ENCODE results near the gene PRDX2. TPM values are rescaled to one million over a fixed set of nuclear protein-coding genes. Genes with fewer than 3 reads are reported as not detected.

Gene PRDX2
- total RNA-seq: 290 TPM

DNA sequence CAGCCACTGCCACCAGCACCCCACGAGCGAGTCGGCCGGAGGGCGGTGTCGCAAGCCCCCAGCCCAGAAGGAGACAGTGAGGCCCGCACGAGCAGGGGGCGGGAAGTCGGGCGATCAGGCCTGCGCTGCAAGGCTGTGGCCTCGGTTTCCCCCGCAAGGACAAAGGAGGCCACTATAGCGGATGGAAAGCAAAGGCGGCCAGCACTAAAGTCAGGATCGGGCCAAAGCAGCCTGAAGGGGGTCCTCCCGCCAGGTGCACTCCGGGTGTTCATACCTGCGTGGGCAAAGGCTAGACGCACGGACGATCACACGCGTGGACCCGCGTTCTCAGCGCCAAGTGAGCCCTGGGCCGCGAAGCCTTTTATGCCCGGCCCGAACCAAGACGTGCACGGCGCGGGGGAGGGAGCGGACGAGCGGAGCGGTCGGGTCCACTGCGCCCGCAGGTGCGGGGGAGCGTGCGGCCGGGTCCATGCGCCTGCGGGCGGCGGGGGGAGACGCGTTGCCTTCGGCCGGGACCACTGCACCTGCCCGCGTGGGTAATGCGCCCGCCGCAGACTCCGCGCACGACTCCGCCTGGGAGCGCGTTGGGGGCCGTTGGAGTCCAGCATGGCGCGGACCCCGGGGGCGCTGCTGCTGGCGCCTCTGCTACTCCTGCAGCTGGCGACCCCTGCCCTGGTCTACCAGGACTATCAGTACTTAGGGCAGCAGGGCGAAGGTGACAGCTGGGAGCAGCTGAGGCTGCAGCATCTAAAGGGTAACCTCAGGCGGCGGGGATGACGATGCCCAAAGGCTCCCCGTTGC lies at the start of gene PRDX2, which contains the start of gene THSD8:
Gene PRDX2, minus strand, starts transcription at position 335 of the 801 bp plus-strand sequence. CDS start 539 bp downstream, outside the sequence.
Gene THSD8, plus strand, starts transcription at position 604 of the 801 bp plus-strand sequence. Its CDS starts 3 bp downstream, at position 607.

DNA sequence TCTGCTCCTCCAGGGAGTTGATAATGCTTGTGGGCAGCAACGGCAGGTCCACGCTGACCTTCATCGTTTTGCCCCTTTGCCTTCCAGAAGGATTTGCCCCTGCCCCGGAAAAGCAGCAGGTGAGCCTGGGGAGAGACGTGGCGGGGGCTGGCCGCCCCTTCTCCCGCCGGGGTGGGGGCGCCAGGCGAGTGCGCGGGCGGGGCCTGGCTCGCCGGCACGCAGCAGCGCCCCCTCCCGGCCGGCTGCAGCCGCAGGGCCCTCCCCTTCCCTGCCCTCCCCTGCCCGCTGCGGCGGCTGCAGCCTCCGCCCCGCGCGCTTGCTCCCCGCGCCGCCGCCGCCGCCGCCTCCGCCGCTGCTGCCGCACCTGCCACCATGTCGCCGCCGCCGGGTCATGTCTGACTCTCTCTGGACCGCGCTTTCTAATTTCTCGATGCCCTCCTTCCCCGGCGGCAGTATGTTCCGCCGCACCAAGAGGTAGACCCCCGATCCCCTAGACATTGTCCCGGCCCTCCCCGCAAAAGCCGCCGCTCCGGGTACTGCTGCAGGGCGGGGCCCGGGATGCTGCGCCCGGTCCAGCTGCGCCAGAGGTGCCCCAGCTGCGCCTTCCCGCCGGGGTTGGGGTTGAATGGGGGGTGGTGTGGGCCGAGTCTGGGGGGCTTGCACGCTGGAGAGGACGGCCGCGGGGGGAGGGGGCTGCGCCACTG lies 36.7 kb upstream of the PRDX2 start, which contains the start of gene MAST1:
Gene MAST1, plus strand, starts transcription at position 334 of the 704 bp plus-strand sequence. Its CDS starts 58 bp downstream, at position 392.

DNA sequence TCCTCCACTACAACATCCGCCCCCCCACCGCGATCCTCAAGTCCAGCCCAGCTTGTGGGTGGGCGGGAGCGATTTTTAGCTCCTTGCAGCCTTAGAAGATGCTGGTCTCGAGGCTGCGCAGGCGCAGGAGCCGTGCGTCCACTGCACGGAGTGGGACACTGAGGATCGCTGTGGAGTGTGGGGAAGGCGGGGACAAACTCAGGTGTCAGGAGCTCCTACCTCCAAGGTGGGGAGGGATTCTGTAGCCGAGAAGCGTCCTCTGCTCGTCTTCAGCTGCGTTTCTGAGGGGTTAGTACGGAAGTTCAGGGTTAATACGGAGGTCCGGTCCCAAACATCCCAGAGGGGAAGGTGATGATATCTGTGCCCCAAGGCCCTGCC lies 33.0 kb upstream of the PRDX2 start, which contains the start of gene RTBDN:
Gene RTBDN, minus strand, starts transcription at position 14 of the 378 bp plus-strand sequence. CDS start 4,600 bp downstream, outside the sequence.

DNA sequence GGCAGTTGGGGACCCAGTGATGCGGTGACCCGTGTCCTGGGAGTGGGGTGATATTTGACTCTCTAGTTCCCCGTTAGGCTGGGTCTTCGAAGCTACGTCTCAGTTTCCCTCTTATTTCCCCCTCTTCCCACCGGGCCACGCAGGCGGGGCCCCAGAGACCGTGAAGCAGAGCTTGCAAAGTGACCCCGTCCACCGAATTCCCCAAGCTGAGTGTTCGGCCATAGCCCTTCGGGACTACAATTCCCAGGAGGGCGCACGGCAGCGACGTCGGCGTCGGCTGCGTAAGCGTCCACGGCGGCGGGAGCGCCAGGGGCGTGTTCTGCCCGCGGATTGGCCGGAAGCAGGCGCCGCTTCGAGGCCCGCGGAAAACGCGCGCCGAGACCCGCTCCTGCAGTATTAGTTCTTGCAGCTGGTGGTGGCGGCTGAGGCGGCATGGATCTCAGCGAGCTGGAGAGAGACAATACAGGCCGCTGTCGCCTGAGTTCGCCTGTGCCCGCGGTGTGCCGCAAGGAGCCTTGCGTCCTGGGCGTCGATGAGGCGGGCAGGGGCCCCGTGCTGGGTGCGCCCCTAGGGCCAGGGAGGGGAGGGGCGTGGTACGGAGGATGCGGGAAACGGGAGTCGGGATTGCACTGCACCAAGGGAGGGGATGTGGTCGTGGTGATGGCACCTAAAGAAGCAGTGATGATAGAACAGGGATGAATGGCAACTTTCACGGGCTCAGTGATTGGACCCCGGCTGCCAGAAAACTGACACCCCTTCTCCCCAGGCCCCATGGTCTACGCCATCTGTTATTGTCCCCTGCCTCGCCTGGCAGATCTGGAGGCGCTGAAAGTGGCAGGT lies 4.9 kb upstream of the PRDX2 start, which contains the start of gene RNASEH2A:
Gene RNASEH2A, plus strand, starts transcription at position 343 of the 840 bp plus-strand sequence. Its CDS starts 90 bp downstream, at position 433.

DNA sequence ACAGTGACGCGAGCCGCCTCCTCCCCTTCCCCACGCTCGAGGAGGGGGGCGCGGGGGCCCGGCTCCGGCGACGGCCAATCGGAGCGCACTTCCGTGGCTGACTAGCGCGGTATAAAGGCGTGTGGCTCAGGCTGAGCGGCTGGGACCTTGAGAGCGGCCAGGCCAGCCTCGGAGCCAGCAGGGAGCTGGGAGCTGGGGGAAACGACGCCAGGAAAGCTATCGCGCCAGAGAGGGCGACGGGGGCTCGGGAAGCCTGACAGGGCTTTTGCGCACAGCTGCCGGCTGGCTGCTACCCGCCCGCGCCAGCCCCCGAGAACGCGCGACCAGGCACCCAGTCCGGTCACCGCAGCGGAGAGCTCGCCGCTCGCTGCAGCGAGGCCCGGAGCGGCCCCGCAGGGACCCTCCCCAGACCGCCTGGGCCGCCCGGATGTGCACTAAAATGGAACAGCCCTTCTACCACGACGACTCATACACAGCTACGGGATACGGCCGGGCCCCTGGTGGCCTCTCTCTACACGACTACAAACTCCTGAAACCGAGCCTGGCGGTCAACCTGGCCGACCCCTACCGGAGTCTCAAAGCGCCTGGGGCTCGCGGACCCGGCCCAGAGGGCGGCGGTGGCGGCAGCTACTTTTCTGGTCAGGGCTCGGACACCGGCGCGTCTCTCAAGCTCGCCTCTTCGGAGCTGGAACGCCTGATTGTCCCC lies 10.1 kb downstream of the PRDX2 start, which contains the start of gene JUNB:
Gene JUNB, plus strand, starts transcription at position 142 of the 706 bp plus-strand sequence. Its CDS starts 286 bp downstream, at position 428.

DNA sequence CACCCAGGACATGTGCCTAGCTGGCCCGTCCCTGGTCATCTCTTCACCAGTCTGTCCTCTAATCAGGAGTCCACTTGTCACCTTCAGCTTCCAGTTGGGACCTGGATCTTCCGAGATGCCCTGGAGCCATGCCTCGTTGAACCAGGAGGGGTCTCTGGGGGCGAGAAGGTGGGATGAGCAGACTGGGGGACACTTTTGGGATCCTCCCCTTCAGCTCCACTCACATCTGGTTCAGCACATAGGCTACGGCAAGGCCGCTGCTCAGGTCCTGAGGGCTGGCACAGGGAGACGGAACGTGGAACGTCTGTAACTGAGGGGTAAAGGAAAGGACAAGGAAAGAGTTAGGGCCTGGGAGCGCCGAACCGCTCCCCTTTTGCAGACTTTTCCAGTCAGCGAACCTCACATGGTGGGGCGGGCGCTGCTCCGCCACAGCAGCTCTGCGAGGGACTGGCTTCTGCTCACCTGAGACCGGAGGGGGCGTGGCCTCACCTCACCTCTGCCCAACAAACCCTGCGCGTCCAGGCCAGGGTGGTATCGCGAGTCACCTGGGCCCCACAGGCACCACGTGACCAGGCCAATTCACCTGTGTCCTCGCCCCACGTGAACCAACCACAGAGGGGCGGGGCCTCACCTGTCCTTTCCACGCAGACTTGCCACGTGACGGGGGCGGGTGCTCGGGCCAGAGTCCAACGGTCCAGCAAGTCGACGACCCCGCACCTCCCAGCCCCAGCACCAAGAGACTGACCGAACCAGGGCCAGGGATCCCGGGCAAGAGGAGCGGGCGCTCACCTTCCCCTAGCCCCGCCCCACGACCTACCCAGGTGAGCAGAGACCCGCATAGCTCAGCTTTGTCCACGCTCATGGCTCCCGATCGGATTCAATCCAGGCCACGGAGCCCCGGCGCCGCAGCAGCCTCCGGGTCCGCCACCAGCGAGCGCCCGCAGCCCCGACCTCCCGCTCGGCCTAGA lies 26.7 kb downstream of the PRDX2 start, which contains the start of gene HOOK2:
Gene HOOK2, minus strand, starts transcription at position 965 of the 968 bp plus-strand sequence. Its CDS starts 103 bp downstream, at position 862.

DNA sequence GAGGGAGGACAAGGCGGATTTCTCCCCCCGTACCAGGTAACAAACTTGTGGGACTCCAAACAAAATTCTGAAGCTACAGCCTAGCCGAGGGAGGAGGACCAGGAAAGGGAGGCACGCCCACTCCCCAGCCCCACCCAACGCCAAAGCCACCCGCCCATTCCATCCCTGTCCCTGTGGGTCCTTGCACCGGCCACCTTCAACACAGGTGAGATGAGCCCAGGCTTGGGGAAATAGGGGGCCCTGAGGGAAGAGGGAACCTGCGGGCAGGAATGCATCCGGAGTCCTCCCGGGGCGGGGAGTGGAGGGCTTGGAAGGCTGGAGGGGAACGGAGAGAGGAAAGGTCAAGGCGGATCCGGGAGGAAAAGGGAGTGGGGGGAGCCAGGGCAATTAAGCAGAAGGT lies 50.0 kb downstream of the PRDX2 start, which contains the start of gene BEST2:
Gene BEST2, plus strand, starts transcription at position 157 of the 400 bp plus-strand sequence. CDS start 802 bp downstream, outside the sequence.

Small RNAs within 50 kb of the gene (small RNA-seq; reads per million reads assigned to genes)
- not detected for gene MIR5684

Other genes with a start within 250 kb of the PRDX2 start
- 12.0 TPM for gene ZNF490, start 191.0 kb downstream of the PRDX2 start, total RNA-seq
- 24.9 TPM for gene ZNF791, start 190.9 kb downstream of the PRDX2 start, total RNA-seq
- gene MAN2B1, start 135.1 kb downstream of the PRDX2 start, total RNA-seq: 18.5 TPM
- gene WDR83, start 135.0 kb downstream of the PRDX2 start, total RNA-seq: 12.9 TPM
- gene DHPS, start 119.9 kb downstream of the PRDX2 start, total RNA-seq: 63.2 TPM
- gene GNG14, start 113.8 kb downstream of the PRDX2 start, total RNA-seq: not detected
- 13.6 TPM for gene FBXW9, start 105.2 kb downstream of the PRDX2 start, total RNA-seq
- gene TNPO2, start 77.9 kb downstream of the PRDX2 start, total RNA-seq: 137 TPM
- 123 TPM for gene TRIR, start 67.1 kb downstream of the PRDX2 start, total RNA-seq
- 71.5 TPM for gene GET3, start 64.3 kb downstream of the PRDX2 start, total RNA-seq
- not detected for gene BEST2, start 50.0 kb downstream of the PRDX2 start, total RNA-seq
- gene HOOK2, start 26.2 kb downstream of the PRDX2 start, total RNA-seq: 22.6 TPM
- 21.7 TPM for gene JUNB, start 10.3 kb downstream of the PRDX2 start, total RNA-seq
- not detected for gene THSD8, start 269 bp upstream of the PRDX2 start, total RNA-seq
- 11.3 TPM for gene RNASEH2A, start 4.8 kb upstream of the PRDX2 start, total RNA-seq
- 1.8 TPM for gene RTBDN, start 32.8 kb upstream of the PRDX2 start, total RNA-seq
- 71.0 TPM for gene MAST1, start 36.7 kb upstream of the PRDX2 start, total RNA-seq
- 7.8 TPM for gene DNASE2, start 79.6 kb upstream of the PRDX2 start, total RNA-seq
- 0.69 TPM for gene KLF1, start 85.4 kb upstream of the PRDX2 start, total RNA-seq
- gene GCDH, start 89.4 kb upstream of the PRDX2 start, total RNA-seq: 21.9 TPM
- not detected for gene SYCE2, start 117.5 kb upstream of the PRDX2 start, total RNA-seq
- 64.8 TPM for gene FARSA, start 131.9 kb upstream of the PRDX2 start, total RNA-seq
- 382 TPM for gene CALR, start 136.8 kb upstream of the PRDX2 start, total RNA-seq
- 33.2 TPM for gene RAD23A, start 144.1 kb upstream of the PRDX2 start, total RNA-seq
- 19.6 TPM for gene GADD45GIP1, start 155.4 kb upstream of the PRDX2 start, total RNA-seq
- not detected for gene DAND5, start 167.8 kb upstream of the PRDX2 start, total RNA-seq
- 27.9 TPM for gene NFIX, start 193.7 kb upstream of the PRDX2 start, total RNA-seq